ENCODE measurements around the gene TBL3.

DNA sequence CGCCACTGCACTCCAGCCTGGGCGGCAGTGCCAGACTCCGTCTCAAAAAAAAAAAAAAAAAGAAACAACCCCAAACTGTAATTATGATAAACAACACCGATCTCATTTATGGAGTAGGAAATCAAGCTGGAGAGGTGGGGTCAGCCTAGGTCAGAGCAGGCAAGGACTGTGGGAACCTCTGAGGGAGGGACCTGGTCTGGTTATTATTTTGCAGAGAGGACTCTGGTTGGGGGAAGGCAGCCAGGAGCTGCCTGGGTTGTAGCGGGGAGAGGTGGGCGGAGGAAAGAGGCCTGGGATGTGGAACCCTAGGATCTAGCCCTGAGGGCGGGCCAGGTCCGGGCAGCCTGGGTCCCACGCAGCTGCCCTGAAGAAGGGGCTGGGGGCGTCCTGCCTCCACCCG lies 42.7 kb upstream of the TBL3 start:
- TF ChIP-seq, protein P1, sequence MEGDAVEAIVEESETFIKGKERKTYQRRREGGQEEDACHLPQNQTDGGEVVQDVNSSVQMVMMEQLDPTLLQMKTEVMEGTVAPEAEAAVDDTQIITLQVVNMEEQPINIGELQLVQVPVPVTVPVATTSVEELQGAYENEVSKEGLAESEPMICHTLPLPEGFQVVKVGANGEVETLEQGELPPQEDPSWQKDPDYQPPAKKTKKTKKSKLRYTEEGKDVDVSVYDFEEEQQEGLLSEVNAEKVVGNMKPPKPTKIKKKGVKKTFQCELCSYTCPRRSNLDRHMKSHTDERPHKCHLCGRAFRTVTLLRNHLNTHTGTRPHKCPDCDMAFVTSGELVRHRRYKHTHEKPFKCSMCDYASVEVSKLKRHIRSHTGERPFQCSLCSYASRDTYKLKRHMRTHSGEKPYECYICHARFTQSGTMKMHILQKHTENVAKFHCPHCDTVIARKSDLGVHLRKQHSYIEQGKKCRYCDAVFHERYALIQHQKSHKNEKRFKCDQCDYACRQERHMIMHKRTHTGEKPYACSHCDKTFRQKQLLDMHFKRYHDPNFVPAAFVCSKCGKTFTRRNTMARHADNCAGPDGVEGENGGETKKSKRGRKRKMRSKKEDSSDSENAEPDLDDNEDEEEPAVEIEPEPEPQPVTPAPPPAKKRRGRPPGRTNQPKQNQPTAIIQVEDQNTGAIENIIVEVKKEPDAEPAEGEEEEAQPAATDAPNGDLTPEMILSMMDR (IDR thresholded peaks at IDR 0.05) = no peak
- no peak for TF ChIP-seq POLR2A (IDR thresholded peaks at IDR 0.05)
